Esophagus muscularis mucosa (tissue), 3 donors: Measurements from ENCODE around the gene NDUFS7.

ENCODE experiments used
- CTCF ChIP-seq, 3 experiments: fragments of 200-600 bp in 2 of 3; fragments of 450-650 bp in 1 of 3; sonication (generic) in 2 of 3; IDR thresholded peaks; one replicate each; pipeline ENCODE4 v1.5.1; 2017 to 2019; ENCODE audit warnings: antibody characterized with exemption in 3 of 3, mild to moderate bottlenecking in 2 of 3, moderate library complexity in 1 of 3
- POLR2A ChIP-seq: fragments of 450-650 bp; IDR thresholded peaks from one replicate; pipeline ENCODE4 v1.6.1; 2017; ENCODE audit warnings: antibody characterized with exemption, moderate library complexity, mild to moderate bottlenecking, low read depth
- POLR2AphosphoS5 ChIP-seq, 2 donors: sonication (generic); formaldehyde crosslinking; IDR thresholded peaks; one replicate each; pipeline ENCODE4 v1.6.1; 2017; ENCODE audit warnings: antibody characterized with exemption in 2 of 2

GRCh38 chr19:1440418-1440801 lies 56.7 kb downstream of the NDUFS7 start:
- TF ChIP-seq CTCF (IDR thresholded peaks at IDR 0.05) (no peak), POLR2A (no peak), POLR2AphosphoS5 (IDR thresholded peaks at IDR 0.05) (no peak)
